Fibroblast of skin of right quadriceps (primary cell): ENCODE results near the gene CCNB3.

Experiments used
- DNase-seq: peaks from one replicate; pipeline ENCODE4 v3.0.0-alpha.2; 2013

CCNB3 gene

DNA sequence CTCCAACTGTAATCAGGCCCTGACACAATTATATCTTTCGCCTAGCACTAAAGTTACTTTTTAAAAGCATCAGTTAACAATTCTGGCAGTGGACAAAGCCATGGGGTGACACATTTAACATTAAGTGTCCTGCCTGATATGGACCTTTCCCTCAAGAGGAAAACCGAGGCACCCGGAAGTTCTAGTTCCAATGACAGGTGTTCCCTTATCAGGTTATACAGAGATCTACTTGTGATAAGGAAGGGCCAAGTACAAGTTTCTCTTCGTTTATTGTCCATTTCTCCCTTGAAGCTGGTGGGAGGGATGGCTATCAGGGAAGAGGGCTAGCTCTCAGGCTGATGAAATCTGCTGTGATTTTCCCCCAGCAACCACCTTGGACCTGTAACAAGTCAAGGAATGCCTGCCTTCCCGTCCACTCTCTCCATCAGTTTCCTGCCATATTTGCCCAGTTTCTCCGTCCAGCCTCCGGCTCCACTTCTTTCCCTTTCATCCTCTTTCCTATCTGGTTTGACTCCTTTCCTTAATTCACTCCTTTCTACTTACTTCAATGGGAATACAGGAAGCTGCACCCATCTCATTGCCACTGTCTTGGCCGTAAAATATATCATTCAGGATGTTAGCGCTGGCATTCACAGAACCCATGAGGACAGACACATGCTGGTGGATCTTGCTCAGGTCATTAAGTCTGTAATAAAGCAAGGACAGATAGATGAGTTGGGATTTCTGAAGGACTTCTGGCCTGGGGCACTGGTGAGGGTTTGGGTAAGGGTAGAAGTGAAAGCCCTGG lies 171.1 kb downstream of the CCNB3 start:
- no peak for DNase-seq

- DNase-seq = no peak
Measured at GRCh38 chrX:50381729-50382415, 177.3 kb downstream of the CCNB3 start.

GRCh38 chrX:50386520-50386919 lies 182.0 kb downstream of the CCNB3 start:
- DNase-seq = no peak

DNA sequence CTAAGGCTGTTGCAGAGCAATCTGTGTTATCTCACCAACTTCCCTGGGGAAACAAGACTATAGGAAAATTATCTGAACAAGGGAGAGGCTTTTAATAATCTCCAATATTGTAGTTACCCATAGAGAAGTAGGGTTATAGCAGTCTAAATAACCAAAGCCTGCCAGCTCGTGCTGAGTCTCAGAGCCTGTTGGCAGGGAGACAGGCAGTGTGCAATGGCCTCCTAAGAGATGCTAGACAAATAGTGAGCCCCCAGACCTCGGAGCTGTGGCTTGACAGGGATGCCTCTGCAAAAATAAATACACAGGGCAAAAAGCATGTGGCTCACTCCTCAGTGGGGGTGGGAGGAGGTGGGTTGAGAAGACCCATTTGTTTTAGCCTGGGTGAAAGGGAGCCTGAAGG lies 189.3 kb downstream of the CCNB3 start:
- DNase-seq = no peak
